ENCODE results near the gene NUP214.
"Not testable (repeated sequence)": the region's sequence is repeated elsewhere in the genome, so short reads cannot be mapped to it uniquely, and the experiment has no call there.

The NUP214 gene

GRCh38 chr9:131262327-131263032, 137.1 kb downstream of the NUP214 start:
- no peak for DNase-seq

- not testable (repeated sequence) for DNase-seq
Observed at GRCh38 chr9:131263033-131263343, 137.6 kb downstream of the NUP214 start.

- no peak for DNase-seq
Observed at GRCh38 chr9:131263701-131264100, 138.3 kb downstream of the NUP214 start.

GRCh38 chr9:131264231-131264630, 138.8 kb downstream of the NUP214 start:
- peak in 1 of 5 donors; percentile 50 for DNase-seq

GRCh38 chr9:131266266-131267229, 141.2 kb downstream of the NUP214 start:
- DNase-seq: peak in 2 of 5 donors; percentile 37 to 66

GRCh38 chr9:131270171-131271015, 145.0 kb downstream of the NUP214 start:
- peak in 4 of 5 donors; percentile 31 to 71 (median 37) for DNase-seq

GRCh38 chr9:131271016-131271273, 145.6 kb downstream of the NUP214 start:
- DNase-seq: not testable (repeated sequence)

GRCh38 chr9:131271506-131271931, 146.1 kb downstream of the NUP214 start:
- no peak for DNase-seq

- no peak for DNase-seq
Observed at GRCh38 chr9:131272212-131272611, 146.8 kb downstream of the NUP214 start.

- DNase-seq: no peak
Observed at GRCh38 chr9:131273146-131273855, 147.9 kb downstream of the NUP214 start.

- DNase-seq: peak in 1 of 5 donors; percentile 35
Observed at GRCh38 chr9:131273856-131274673, 148.7 kb downstream of the NUP214 start.

GRCh38 chr9:131274674-131275331, 149.4 kb downstream of the NUP214 start:
- peak in 1 of 5 donors; percentile 36 for DNase-seq

GRCh38 chr9:131275332-131276093, 150.1 kb downstream of the NUP214 start:
- peak in 1 of 5 donors; percentile 51 for DNase-seq

- DNase-seq: peak in 2 of 5 donors; percentile 38 to 64
Observed at GRCh38 chr9:131276094-131276888, 150.9 kb downstream of the NUP214 start, which contains the start of gene FAM78A. Gene FAM78A, minus strand, starts transcription at chr9:131276510. Its CDS starts 331 bp downstream, at chr9:131276179.

GRCh38 chr9:131276891-131277286, 151.5 kb downstream of the NUP214 start:
- peak in 2 of 5 donors; percentile 41 to 54 for DNase-seq

GRCh38 chr9:131277287-131277909, 152.0 kb downstream of the NUP214 start:
- DNase-seq: peak in 1 of 5 donors; percentile 37

GRCh38 chr9:131277910-131278701, 152.7 kb downstream of the NUP214 start:
- peak; percentile 53 to 84 (median 65) for DNase-seq

GRCh38 chr9:131278702-131279111, 153.3 kb downstream of the NUP214 start:
- peak in 3 of 5 donors; percentile 20 to 67 (median 25) for DNase-seq

Measured in T-helper 1 cell (primary cell).